Endothelial cell of hepatic sinusoid (primary cell): ENCODE measurements around the gene SPEM3.

Source experiments
- in situ Hi-C: cut with HindIII; loops from 2 replicates; pipeline ENCODE4 v1.10.0; 2017; ENCODE audit warnings: low sequenced_read_pairs

Gene SPEM3

GRCh38 chr17:7428557-7428956 is at the start of gene SPEM3:
Gene SPEM3, plus strand, starts transcription at chr17:7428857. Its CDS starts 46 bp downstream, at chr17:7428903.
- in situ Hi-C loops: no loop called here

GRCh38 chr17:7379134-7379533 is 49.5 kb upstream of the SPEM3 start:
- in situ Hi-C loops: no loop called here

GRCh38 chr17:7380321-7380720 is 48.3 kb upstream of the SPEM3 start:
- in situ Hi-C loops: no loop called here

GRCh38 chr17:7380855-7381683 is 47.6 kb upstream of the SPEM3 start, which contains the start of gene TNK1:
Gene TNK1, plus strand, starts transcription at chr17:7381089. Its CDS starts 1,838 bp downstream, at chr17:7382927.
- in situ Hi-C loops: no loop called here

GRCh38 chr17:7382901-7383300 is 45.8 kb upstream of the SPEM3 start:
- in situ Hi-C loops: no loop called here

GRCh38 chr17:7383371-7383741 is 45.3 kb upstream of the SPEM3 start:
- in situ Hi-C loops: no loop called here

- in situ Hi-C loops: no loop called here
Observed at GRCh38 chr17:7383742-7384488, 44.7 kb upstream of the SPEM3 start.

- in situ Hi-C loops: loop anchor here (5.0 kb wide), 2 partner anchors 48 to 93 kb away; partner anchors contain the start of gene ZBTB4
Observed at GRCh38 chr17:7384489-7385081, 44.1 kb upstream of the SPEM3 start.

- in situ Hi-C loops: loop anchor here (5.0 kb wide), 2 partner anchors 43 to 88 kb away; partner anchors contain the start of gene ZBTB4
Observed at GRCh38 chr17:7388856-7389255, 39.8 kb upstream of the SPEM3 start.

GRCh38 chr17:7389924-7390910 is 38.4 kb upstream of the SPEM3 start:
- in situ Hi-C loops: loop anchor here (5.0 kb wide), 2 partner anchors 42 to 87 kb away; partner anchors contain the start of gene ZBTB4

GRCh38 chr17:7391307-7391706 is 37.4 kb upstream of the SPEM3 start:
- in situ Hi-C loops: no loop called here

GRCh38 chr17:7392696-7393612 is 35.7 kb upstream of the SPEM3 start:
- in situ Hi-C loops: no loop called here

- in situ Hi-C loops: no loop called here
Observed at GRCh38 chr17:7393613-7394451, 34.8 kb upstream of the SPEM3 start.

- in situ Hi-C loops: no loop called here
Observed at GRCh38 chr17:7394452-7395191, 34.0 kb upstream of the SPEM3 start, which contains the start of gene PLSCR3. Gene PLSCR3, minus strand, starts transcription at chr17:7394525. Its CDS starts 415 bp downstream, at chr17:7394110.

GRCh38 chr17:7396147-7396546 is 32.5 kb upstream of the SPEM3 start:
- in situ Hi-C loops: no loop called here

GRCh38 chr17:7398612-7399011 is 30.0 kb upstream of the SPEM3 start:
- in situ Hi-C loops: no loop called here

- in situ Hi-C loops: no loop called here
Observed at GRCh38 chr17:7403043-7403726, 25.5 kb upstream of the SPEM3 start.
